Sigmoid colon (tissue), 7 donors: ENCODE measurements around the gene TRIM58. TPM values are rescaled to one million over a fixed set of nuclear protein-coding genes. Genes with fewer than 3 reads are reported as not detected.

Experiments used
- DNase-seq: peaks from one replicate; pipeline ENCODE4 v3.0.0-alpha.2; 2019
- H3K27ac ChIP-seq, 4 donors: fragments of 200-600 bp; sonication (generic); one replicate each; pipeline ENCODE4 v1.5.1; 2016 to 2019; ENCODE audit warnings: mild to moderate bottlenecking in 1 of 4
- H3K27me3 ChIP-seq, 3 donors: fragments of 200-600 bp; sonication (generic); one replicate each; pipeline ENCODE4 v1.5.1; 2019; ENCODE audit warnings: mild to moderate bottlenecking in 1 of 3
- H3K36me3 ChIP-seq, 4 donors: fragments of 200-600 bp; sonication (generic); one replicate each; pipeline ENCODE4 v1.5.1; 2016 to 2019
- H3K4me1 ChIP-seq, 4 donors: fragments of 200-600 bp; sonication (generic); one replicate each; pipeline ENCODE4 v1.5.1; 2017 to 2019
- H3K4me3 ChIP-seq, 4 donors: fragments of 200-600 bp; sonication (generic); one replicate each; pipeline ENCODE4 v1.5.1; 2017 to 2019; ENCODE audit warnings: mild to moderate bottlenecking in 2 of 4, moderate library complexity in 1 of 4
- H3K9me3 ChIP-seq, 4 donors: fragments of 200-600 bp in 3 of 4; sonication (generic) in 3 of 4; one replicate each; pipeline versions ENCODE4 v1.5.1 to v1.6.1; 2013 to 2019
- CTCF ChIP-seq, 4 experiments: fragments of 450-650 bp in 3 of 4; fragments of 200-600 bp in 1 of 4; IDR thresholded peaks; one replicate each; pipeline ENCODE4 v1.5.1; 2016 to 2019; ENCODE audit warnings: antibody characterized with exemption in 4 of 4, mild to moderate bottlenecking in 3 of 4, moderate library complexity in 2 of 4
- EP300 ChIP-seq, 4 donors: sonication (generic); formaldehyde crosslinking; IDR thresholded peaks; one replicate each; pipeline ENCODE4 v1.6.1; 2017; ENCODE audit warnings: antibody characterized with exemption in 4 of 4
- POLR2A ChIP-seq, 2 donors: fragments of 450-650 bp; IDR thresholded peaks; one replicate each; pipeline ENCODE4 v1.6.1; 2016; ENCODE audit warnings: antibody characterized with exemption in 2 of 2, mild to moderate bottlenecking in 2 of 2, moderate library complexity in 2 of 2
- POLR2AphosphoS5 ChIP-seq, 4 donors: sonication (generic); formaldehyde crosslinking; IDR thresholded peaks; one replicate each; pipeline ENCODE4 v1.6.1; 2017; ENCODE audit warnings: antibody characterized with exemption in 4 of 4
- WGBS, 2 donors: extraction: QIAGEN DNeasy Blood & Tissue Kit; methylation state at CpG; one replicate each; pipeline ENCODE4 v1.1.7; 2013; 5-methylcytosine and 5-hydroxymethylcytosine counted together
- intact Hi-C: fragments of 100-400 bp; cut with DNase I; formaldehyde crosslinking; loops from one replicate; pipeline ENCODE4 v1.15.1; 2023
- polyA plus RNA-seq, 3 donors: library from polyadenylated mRNA; stranded (reverse); fragments of 200-250 nt; gene quantifications; one replicate each; pipeline ENCODE4 v1.2.3, GENCODE V29; 2013
- total RNA-seq, 4 donors: library from RNA; depleted of rRNA; stranded (reverse); fragments of >200 nt; gene quantifications; one replicate each; pipeline ENCODE4 v1.1.0, GENCODE V29; 2016
- donor health status: healthy with polysubstance abuse.
- donor health status: Bipolar disorder and iron deficiency.
- donor health status: healthy.

The TRIM58 gene
- total and polyA plus RNA-seq, 7 donors, result 0.41 to 2.1 (median 0.87) TPM

GRCh38 chr1:247855911-247856310 is 1.1 kb upstream of the TRIM58 start:
- 92 to 93% methylated on average over 4 of the region's 4 CpGs for WGBS, 2 donors
- peaks cover 0 to 15% (median 10%) of the 10 kb centered on the region in 4 donors for H3K4me1 ChIP-seq
- H3K36me3 ChIP-seq, result no peaks in the 10 kb centered on the region
- intact Hi-C loops, result no loop called here
- H3K4me3 ChIP-seq, result no peak overlapping the region
- no peaks in the 10 kb centered on the region for H3K9me3 ChIP-seq
- H3K27ac ChIP-seq, result no peak overlapping the region
- no peak for DNase-seq
- H3K27me3 ChIP-seq, result peaks cover 6 to 31% (median 17%) of the 10 kb centered on the region in 3 donors
- TF ChIP-seq POLR2A (IDR thresholded peaks at IDR 0.05), result no peak
- TF ChIP-seq EP300 (IDR thresholded peaks at IDR 0.05), result no peak
- TF ChIP-seq POLR2AphosphoS5 (IDR thresholded peaks at IDR 0.05), result no peak
- no peak for TF ChIP-seq CTCF (IDR thresholded peaks at IDR 0.05)

GRCh38 chr1:247857985-247858619 is 1.1 kb downstream of the TRIM58 start:
- no peak for TF ChIP-seq CTCF (IDR thresholded peaks at IDR 0.05)
- no peak for TF ChIP-seq POLR2A (IDR thresholded peaks at IDR 0.05)
- TF ChIP-seq EP300 (IDR thresholded peaks at IDR 0.05), result no peak
- no peak for TF ChIP-seq POLR2AphosphoS5 (IDR thresholded peaks at IDR 0.05)
- WGBS, 2 donors, result 30 to 38% methylated on average over 15 of the region's 15 CpGs
- no peak overlapping the region for H3K27ac ChIP-seq
- no peaks in the 10 kb centered on the region for H3K9me3 ChIP-seq
- peaks cover 6 to 31% (median 17%) of the 10 kb centered on the region in 3 donors for H3K27me3 ChIP-seq
- no peaks in the 10 kb centered on the region for H3K36me3 ChIP-seq
- peaks cover 0 to 15% (median 10%) of the 10 kb centered on the region in 4 donors for H3K4me1 ChIP-seq
- DNase-seq, result no peak
- peak overlapping the region; percentile 32 to 52 (median 42) for H3K4me3 ChIP-seq
- intact Hi-C loops, result no loop called here

- Histone ChIP-seq H3K27me3 (peaks cover 0 to 15% (median 3%) of the 10 kb centered on the region in 3 donors), H3K4me1 (peaks cover 0 to 5% (median under 1%) of the 10 kb centered on the region in 4 donors), H3K4me3 (no peak overlapping the region), H3K9me3 (no peaks in the 10 kb centered on the region), H3K36me3 (no peaks in the 10 kb centered on the region), H3K27ac (no peak overlapping the region)
- 80 to 87% methylated on average over 4 of the region's 4 CpGs for WGBS, 2 donors
- TF ChIP-seq EP300 (IDR thresholded peaks at IDR 0.05) (no peak), POLR2A (IDR thresholded peaks at IDR 0.05) (no peak), CTCF (IDR thresholded peaks at IDR 0.05) (no peak), POLR2AphosphoS5 (IDR thresholded peaks at IDR 0.05) (no peak)
- no peak for DNase-seq
- intact Hi-C loops, result no loop called here
These were observed 5.8 kb downstream of the TRIM58 start for GRCh38 chr1:247862756-247863155.

GRCh38 chr1:247864644-247865043 is 7.7 kb downstream of the TRIM58 start:
- Histone ChIP-seq H3K36me3 (peaks cover 0 to 5% (median 0%) of the 10 kb centered on the region in 4 donors), H3K27me3 (no peaks in the 10 kb centered on the region), H3K27ac (no peak overlapping the region), H3K4me1 (no peaks in the 10 kb centered on the region), H3K4me3 (no peak overlapping the region), H3K9me3 (no peaks in the 10 kb centered on the region)
- no peak for TF ChIP-seq CTCF (IDR thresholded peaks at IDR 0.05)
- no peak for TF ChIP-seq POLR2AphosphoS5 (IDR thresholded peaks at IDR 0.05)
- TF ChIP-seq EP300 (IDR thresholded peaks at IDR 0.05), result no peak
- no peak for TF ChIP-seq POLR2A (IDR thresholded peaks at IDR 0.05)
- no peak for DNase-seq
- WGBS, 2 donors, result 91% methylated on average over 17 of the region's 17 CpGs
- intact Hi-C loops, result no loop called here
